T-cell (primary cell): ENCODE measurements around the gene AGBL1. TPM values are rescaled to one million over a fixed set of nuclear protein-coding genes. Genes with fewer than 3 reads are reported as not detected.

Experiments
- ATAC-seq, 4 experiments: fragments of 200-7000 bp in 3 of 4; fragments of 150-1000 bp in 1 of 4; cut with Tn5 transposase; replicated peaks in 1 of 4; 1 replicate in 3 of 4; 2 replicates in 1 of 4; pipeline ENCODE4 v1.10.0; 2021; ENCODE audit warnings: moderate library complexity in 3 of 4, mild to moderate bottlenecking in 2 of 4, moderate number of reproducible peaks in 1 of 4
- CTCF ChIA-PET, 2 donors: fragments of 300-600 bp; sonication (Branson Sonifier 250); formaldehyde crosslinking; loops; one replicate each; lab custom pipeline; 2022; ENCODE audit warnings: antibody characterized with exemption in 2 of 2; lab: Charles Lee
- POLR2A ChIA-PET, 2 donors: fragments of 300-600 bp; sonication (Branson Sonifier 250); formaldehyde crosslinking; loops; one replicate each; lab custom pipeline; 2022; ENCODE audit warnings: antibody characterized with exemption in 2 of 2; lab: Charles Lee
- DNase-seq, 35 experiments: peaks; one replicate each; pipeline versions ENCODE4 v3.0.0 to v3.0.0-alpha.2; 2013 to 2023
- H3K27ac ChIP-seq: one replicate; pipeline ENCODE4 v1.5.1; 2013; ENCODE audit warnings: low read length
- H3K27me3 ChIP-seq, 2 experiments: replicated peaks in 1 of 2; 1 replicate in 1 of 2; 2 replicates in 1 of 2; pipeline versions ENCODE4 v1.6.1 to v1.7.0; 2013; ENCODE audit warnings: low read length in 1 of 2, mixed read lengths in 1 of 2; ENCODE audit not compliant: control insufficient read depth in 2 of 2, insufficient read depth in 2 of 2; ENCODE audit errors: extremely low read depth in 1 of 2
- H3K36me3 ChIP-seq, 2 donors: 1 replicate in 1 of 2; 2 replicates in 1 of 2; pipeline versions ENCODE4 v1.6.1 to v1.7.0; 2013; ENCODE audit warnings: low read length in 1 of 2; ENCODE audit not compliant: control insufficient read depth in 2 of 2, insufficient read depth in 1 of 2; ENCODE audit errors: extremely low read depth in 1 of 2
- H3K4me1 ChIP-seq, 2 experiments: 1 replicate in 1 of 2; 2 replicates in 1 of 2; pipeline versions ENCODE4 v1.6.1 to v1.7.0; 2013; ENCODE audit warnings: low read length in 2 of 2, mixed read lengths in 1 of 2; ENCODE audit not compliant: insufficient read depth in 2 of 2, control insufficient read depth in 1 of 2; ENCODE audit errors: extremely low read depth in 1 of 2
- H3K4me3 ChIP-seq, 2 donors: 1 replicate in 1 of 2; 2 replicates in 1 of 2; pipeline versions ENCODE4 v1.5.1 to v1.7.0; 2013; ENCODE audit warnings: mild to moderate bottlenecking in 2 of 2, low read length in 1 of 2, moderate library complexity in 1 of 2; ENCODE audit not compliant: control insufficient read depth in 1 of 2; ENCODE audit errors: extremely low read depth in 1 of 2
- H3K9me3 ChIP-seq: 2 replicates; pipeline ENCODE4 v1.7.0; 2013
- H3K27ac Mint-ChIP-seq, 2 donors: one replicate each; pipeline ENCODE4 v1.8.0; 2020 to 2021; ENCODE audit warnings: mild to moderate bottlenecking in 2 of 2, mixed read lengths in 2 of 2
- H3K27me3 Mint-ChIP-seq, 2 donors: one replicate each; pipeline ENCODE4 v1.8.0; 2021 to 2022; ENCODE audit warnings: mixed read lengths in 2 of 2
- H3K36me3 Mint-ChIP-seq: one replicate; pipeline ENCODE4 v1.8.0; 2021; ENCODE audit warnings: mixed read lengths
- H3K4me1 Mint-ChIP-seq, 3 donors: one replicate each; pipeline ENCODE4 v1.8.0; 2020 to 2022; ENCODE audit warnings: mixed read lengths in 3 of 3, mild to moderate bottlenecking in 1 of 3
- H3K4me3 Mint-ChIP-seq, 3 donors: one replicate each; pipeline ENCODE4 v1.8.0; 2020 to 2022; ENCODE audit warnings: mild to moderate bottlenecking in 3 of 3, mixed read lengths in 3 of 3, moderate library complexity in 3 of 3
- H3K9me3 Mint-ChIP-seq, 3 donors: one replicate each; pipeline ENCODE4 v1.8.0; 2020 to 2022; ENCODE audit warnings: mixed read lengths in 3 of 3
- WGBS: methylation state at CpG from one replicate; pipeline ENCODE4 v1.1.5; 2013; ENCODE audit warnings: missing lambda C conversion rate; ENCODE audit not compliant: insufficient coverage; 5-methylcytosine and 5-hydroxymethylcytosine counted together
- total RNA-seq, 35 experiments: library from RNA in 6 of 35; stranded (reverse) in 6 of 35; fragments of 120-200 nt in 1 of 35; gene quantifications; one replicate each; pipeline versions ENCODE4 v1.2.1 to v1.2.4 and lab custom pipeline; 2013 to 2026

AGBL1 gene
- total RNA-seq, 5 donors from 2014 or later (not counting 1 experiment from before 2014, with no cell fraction given) = not detected

DNA sequence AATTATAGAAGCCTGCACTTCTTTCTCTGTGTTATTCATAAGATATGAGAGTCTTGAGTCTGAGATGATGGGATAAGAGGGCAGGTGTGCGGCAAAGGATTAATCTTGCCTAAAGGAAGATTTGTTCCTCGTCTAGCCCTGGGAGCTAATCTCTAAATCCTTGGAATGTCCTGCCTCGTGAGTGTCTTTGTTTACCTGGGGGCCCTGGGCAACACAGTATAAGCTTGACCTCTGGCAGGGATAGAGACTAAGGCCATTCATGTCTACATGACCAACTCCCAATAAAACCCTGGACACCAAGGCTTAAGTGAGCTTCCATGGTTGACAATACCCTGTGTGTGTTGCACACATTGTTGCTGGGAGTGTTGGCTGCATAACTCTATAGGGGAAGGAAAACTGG is 3.2 kb upstream of the AGBL1 start:
- Mint-ChIP-seq H3K27ac (no peak overlapping the region), H3K4me1 (peaks cover 0 to 2% (median 0%) of the 10 kb centered on the region in 3 donors), H3K9me3 (no peaks in the 10 kb centered on the region), H3K27me3 (peaks cover 9 to 18% of the 10 kb centered on the region in 2 donors), H3K36me3 (no peaks in the 10 kb centered on the region), H3K4me3 (no peak overlapping the region)
- Histone ChIP-seq H3K4me1 (peaks cover 0 to 2% of the 10 kb centered on the region in 2 experiments), H3K27ac (no peak overlapping the region), H3K27me3 (peaks cover 0 to 15% of the 10 kb centered on the region in 2 experiments), H3K4me3 (no peak overlapping the region), H3K36me3 (no peaks in the 10 kb centered on the region), H3K9me3 (no peaks in the 10 kb centered on the region)
- 53% methylated on average over 3 of the region's 3 CpGs for WGBS
- CTCF ChIA-PET = no interaction called here
- DNase-seq (no peak), ATAC-seq (no peak)
- POLR2A ChIA-PET = no interaction called here

DNA sequence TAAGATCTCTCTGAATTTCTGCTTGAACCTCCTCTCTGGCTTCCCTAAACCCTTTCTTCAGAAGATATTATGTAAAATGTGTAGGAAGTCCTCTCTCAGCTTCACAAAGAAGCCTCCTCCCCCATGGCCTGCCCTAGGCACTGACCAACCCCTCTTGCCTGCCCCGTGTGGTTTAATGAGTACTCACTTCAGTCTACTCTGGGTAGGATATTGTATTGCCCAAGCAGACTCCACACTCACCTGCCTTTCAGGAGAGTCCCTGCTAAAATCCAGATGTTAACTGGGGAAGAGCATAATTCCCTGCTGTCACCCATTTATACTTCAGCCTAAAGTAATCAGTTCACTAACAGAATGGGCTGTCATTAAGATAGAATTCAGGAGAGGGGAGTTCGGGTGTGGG is 2.6 kb upstream of the AGBL1 start:
- H3K27me3 ChIP-seq = peaks cover 0 to 15% of the 10 kb centered on the region in 2 experiments
- H3K36me3 Mint-ChIP-seq = no peaks in the 10 kb centered on the region
- no peaks in the 10 kb centered on the region for H3K9me3 ChIP-seq
- no peak overlapping the region for H3K27ac Mint-ChIP-seq
- no peak for ATAC-seq
- CTCF ChIA-PET = no interaction called here
- peaks cover 9 to 18% of the 10 kb centered on the region in 2 donors for H3K27me3 Mint-ChIP-seq
- H3K27ac ChIP-seq = no peak overlapping the region
- no peak overlapping the region for H3K4me3 Mint-ChIP-seq
- peaks cover 0 to 8% of the 10 kb centered on the region in 2 experiments for H3K4me1 ChIP-seq
- no peak for DNase-seq
- H3K36me3 ChIP-seq = no peaks in the 10 kb centered on the region
- peaks cover 0 to 8% (median 0%) of the 10 kb centered on the region in 3 donors for H3K4me1 Mint-ChIP-seq
- H3K9me3 Mint-ChIP-seq = no peaks in the 10 kb centered on the region
- no peak overlapping the region for H3K4me3 ChIP-seq
- POLR2A ChIA-PET = no interaction called here
- no CpG with 5 or more reads among the region's 2 CpGs for WGBS

DNA sequence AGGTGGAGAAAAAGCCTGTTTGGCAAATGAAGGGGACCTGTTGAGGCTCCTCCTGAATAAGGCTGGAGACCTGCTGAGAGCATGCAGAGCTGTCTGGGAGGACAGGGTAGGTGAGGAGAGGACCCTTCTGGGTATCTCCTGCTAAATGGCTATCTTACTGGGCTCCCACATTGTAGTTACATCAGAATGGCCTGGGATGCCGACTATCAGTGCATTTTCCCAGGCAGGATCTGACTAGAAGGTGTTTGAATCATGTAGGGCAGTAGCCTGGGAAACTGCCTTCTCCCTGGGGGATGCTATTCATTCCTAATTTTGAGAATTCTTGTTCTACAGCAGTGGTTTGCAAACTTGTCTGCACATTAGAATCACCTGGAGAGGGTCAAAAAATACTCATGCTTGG is 631 bp downstream of the AGBL1 start:
- ChIA-PET CTCF (no interaction called here), POLR2A (no interaction called here)
- H3K4me1 ChIP-seq = peaks cover 9 to 26% of the 10 kb centered on the region in 2 experiments
- WGBS = no CpG with 5 or more reads among the region's 1 CpG
- H3K4me1 Mint-ChIP-seq = peaks cover 8 to 24% (median 14%) of the 10 kb centered on the region in 3 donors
- no peak overlapping the region for H3K27ac ChIP-seq
- H3K27me3 ChIP-seq = peaks cover 0 to 9% of the 10 kb centered on the region in 2 experiments
- no peak overlapping the region for H3K27ac Mint-ChIP-seq
- H3K36me3 Mint-ChIP-seq = no peaks in the 10 kb centered on the region
- no peak for DNase-seq
- H3K9me3 Mint-ChIP-seq = no peaks in the 10 kb centered on the region
- ATAC-seq = no peak
- no peak overlapping the region for H3K4me3 Mint-ChIP-seq
- H3K27me3 Mint-ChIP-seq = peaks cover 6 to 12% of the 10 kb centered on the region in 2 donors
- H3K36me3 ChIP-seq = no peaks in the 10 kb centered on the region
- H3K9me3 ChIP-seq = no peaks in the 10 kb centered on the region
- no peak overlapping the region for H3K4me3 ChIP-seq

DNA sequence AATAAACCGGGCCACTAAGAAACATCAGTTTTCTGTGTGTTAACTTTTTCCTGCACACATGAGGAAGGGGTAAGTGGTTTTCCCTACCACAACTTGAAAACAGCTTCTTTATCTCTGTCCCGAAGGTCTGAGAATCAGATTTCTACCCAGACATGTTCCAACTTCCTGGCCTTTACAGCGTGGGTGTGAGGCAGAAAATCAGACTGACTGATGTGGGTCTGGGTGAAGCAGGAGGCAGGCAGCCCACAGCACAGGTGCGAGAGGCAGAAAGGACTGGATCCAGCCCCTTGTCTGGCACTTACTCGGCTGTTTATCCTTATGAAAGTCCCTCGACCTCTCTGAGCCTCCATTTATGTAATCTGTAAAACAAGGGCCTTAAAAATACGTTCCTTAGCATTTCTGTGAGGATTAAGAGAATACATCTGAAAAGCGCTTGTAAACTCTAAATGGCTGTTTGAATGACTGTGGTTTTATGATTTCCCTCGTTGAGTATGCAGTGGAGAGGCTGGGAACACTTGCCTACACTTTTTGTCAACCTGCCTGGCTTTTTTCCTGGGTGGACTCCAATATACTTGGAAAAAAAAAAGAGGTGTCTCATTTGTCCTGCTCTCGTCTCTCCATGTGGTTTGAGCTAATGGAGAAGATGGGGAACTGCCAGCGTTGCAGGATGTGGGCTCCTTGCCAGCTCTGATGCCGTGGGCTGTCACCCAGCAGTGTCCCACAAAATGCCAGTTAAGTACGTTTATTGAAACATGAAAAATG is 3.1 kb downstream of the AGBL1 start:
- WGBS = 10% methylated on average over 3 of the region's 13 CpGs
- CTCF ChIA-PET = no interaction called here
- H3K4me3 ChIP-seq = no peak overlapping the region
- Mint-ChIP-seq H3K9me3 (no peaks in the 10 kb centered on the region), H3K4me3 (peak overlapping the region in 1 of 3 donors; percentile 56), H3K36me3 (no peaks in the 10 kb centered on the region), H3K27me3 (peaks cover 4 to 6% of the 10 kb centered on the region in 2 donors), H3K4me1 (peaks cover 8 to 24% (median 14%) of the 10 kb centered on the region in 3 donors), H3K27ac (peak overlapping the region in 1 of 2 donors; percentile 64)
- POLR2A ChIA-PET = no interaction called here
- no peak overlapping the region for H3K27ac ChIP-seq
- no peaks in the 10 kb centered on the region for H3K9me3 ChIP-seq
- H3K27me3 ChIP-seq = peaks cover 0 to 9% of the 10 kb centered on the region in 2 experiments
- peaks cover 9 to 26% of the 10 kb centered on the region in 2 experiments for H3K4me1 ChIP-seq
- DNase-seq (peak in 1 of 35 experiments; percentile 4), ATAC-seq (peak in 3 of 4 experiments; percentile 48 to 75 (median 56))
- H3K36me3 ChIP-seq = no peaks in the 10 kb centered on the region

DNA sequence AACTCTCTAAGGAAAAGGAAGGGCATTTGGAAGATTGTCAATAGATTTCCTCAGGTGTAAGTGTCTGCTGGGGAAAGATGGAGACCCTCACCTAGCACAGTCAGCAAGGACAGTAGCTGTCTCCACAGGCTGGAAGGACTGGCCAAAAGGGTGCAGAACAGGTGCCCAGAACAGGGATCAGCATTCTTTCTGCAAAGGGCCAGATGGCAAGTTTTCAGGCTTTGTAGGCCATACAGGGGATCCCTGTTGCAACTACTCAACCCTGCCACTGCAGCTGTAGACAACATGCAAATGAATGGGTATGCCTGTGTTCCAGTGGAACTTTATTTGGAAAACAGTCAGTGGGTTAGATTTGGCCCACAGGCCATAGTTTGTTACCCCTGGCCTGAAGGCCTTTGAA is 8.1 kb downstream of the AGBL1 start:
- Mint-ChIP-seq H3K27me3 (no peaks in the 10 kb centered on the region), H3K27ac (no peak overlapping the region), H3K36me3 (no peaks in the 10 kb centered on the region), H3K4me1 (peaks cover 8% of the 10 kb centered on the region in 3 donors), H3K4me3 (no peak overlapping the region), H3K9me3 (no peaks in the 10 kb centered on the region)
- H3K27ac ChIP-seq = no peak overlapping the region
- peaks cover 7 to 13% of the 10 kb centered on the region in 2 experiments for H3K4me1 ChIP-seq
- ChIA-PET CTCF (no interaction called here), POLR2A (no interaction called here)
- no peaks in the 10 kb centered on the region for H3K27me3 ChIP-seq
- H3K36me3 ChIP-seq = no peaks in the 10 kb centered on the region
- H3K4me3 ChIP-seq = no peak overlapping the region
- no peaks in the 10 kb centered on the region for H3K9me3 ChIP-seq
- ATAC-seq (no peak), DNase-seq (no peak)

DNA sequence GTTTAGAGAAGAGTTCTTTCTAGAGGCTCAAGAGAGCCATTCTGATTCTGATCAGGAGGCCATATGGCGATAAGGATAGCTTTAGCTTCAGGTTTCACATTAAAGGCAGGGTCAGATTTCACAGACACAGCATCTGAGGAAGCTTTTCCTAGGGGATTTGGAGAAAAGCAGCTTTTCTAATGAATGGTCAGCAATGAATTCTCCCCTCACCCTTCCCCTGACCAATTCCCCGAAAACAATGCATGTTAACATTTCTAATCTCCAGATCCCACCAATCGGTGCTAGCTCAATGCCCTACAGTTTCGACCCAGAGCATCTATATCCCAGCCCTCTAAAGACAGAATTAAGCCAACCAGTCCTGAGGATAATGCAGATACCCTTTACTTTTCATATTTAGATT is 9.8 kb downstream of the AGBL1 start:
- no peaks in the 10 kb centered on the region for H3K36me3 ChIP-seq
- POLR2A ChIA-PET = no interaction called here
- no peak overlapping the region for H3K27ac ChIP-seq
- H3K4me3 ChIP-seq = no peak overlapping the region
- no peaks in the 10 kb centered on the region for H3K9me3 ChIP-seq
- no peaks in the 10 kb centered on the region for H3K27me3 ChIP-seq
- H3K4me1 ChIP-seq = no peaks in the 10 kb centered on the region
- no peaks in the 10 kb centered on the region for H3K9me3 Mint-ChIP-seq
- no peaks in the 10 kb centered on the region for H3K4me1 Mint-ChIP-seq
- H3K4me3 Mint-ChIP-seq = no peak overlapping the region
- H3K27ac Mint-ChIP-seq = no peak overlapping the region
- CTCF ChIA-PET = no interaction called here
- ATAC-seq = no peak
- no peak for DNase-seq
- H3K27me3 Mint-ChIP-seq = no peaks in the 10 kb centered on the region
- H3K36me3 Mint-ChIP-seq = no peaks in the 10 kb centered on the region
- 63% methylated on average over 3 of the region's 4 CpGs for WGBS
